ENCODE data around the gene AMER1.

DNA sequence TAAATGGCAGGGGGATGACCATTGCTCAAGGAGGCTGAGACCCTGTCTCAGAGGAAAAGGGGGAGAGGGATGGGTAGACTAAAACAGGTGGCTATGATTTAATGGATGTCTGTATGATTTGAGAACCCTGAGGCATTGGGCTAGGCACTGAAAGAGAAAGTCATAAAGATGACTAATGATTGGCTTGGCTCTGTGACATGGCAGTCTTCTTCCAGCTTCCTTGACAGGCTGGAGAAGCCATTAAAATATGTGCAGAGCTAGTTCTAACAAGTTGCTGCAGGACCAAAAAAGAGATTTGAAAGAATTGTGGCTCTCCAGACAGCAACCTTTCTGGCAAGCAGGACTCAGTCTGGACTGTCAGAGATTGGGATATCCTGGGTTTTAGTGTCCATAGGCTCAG lies 53.6 kb downstream of the AMER1 start:
- TF ChIP-seq, protein P1, sequence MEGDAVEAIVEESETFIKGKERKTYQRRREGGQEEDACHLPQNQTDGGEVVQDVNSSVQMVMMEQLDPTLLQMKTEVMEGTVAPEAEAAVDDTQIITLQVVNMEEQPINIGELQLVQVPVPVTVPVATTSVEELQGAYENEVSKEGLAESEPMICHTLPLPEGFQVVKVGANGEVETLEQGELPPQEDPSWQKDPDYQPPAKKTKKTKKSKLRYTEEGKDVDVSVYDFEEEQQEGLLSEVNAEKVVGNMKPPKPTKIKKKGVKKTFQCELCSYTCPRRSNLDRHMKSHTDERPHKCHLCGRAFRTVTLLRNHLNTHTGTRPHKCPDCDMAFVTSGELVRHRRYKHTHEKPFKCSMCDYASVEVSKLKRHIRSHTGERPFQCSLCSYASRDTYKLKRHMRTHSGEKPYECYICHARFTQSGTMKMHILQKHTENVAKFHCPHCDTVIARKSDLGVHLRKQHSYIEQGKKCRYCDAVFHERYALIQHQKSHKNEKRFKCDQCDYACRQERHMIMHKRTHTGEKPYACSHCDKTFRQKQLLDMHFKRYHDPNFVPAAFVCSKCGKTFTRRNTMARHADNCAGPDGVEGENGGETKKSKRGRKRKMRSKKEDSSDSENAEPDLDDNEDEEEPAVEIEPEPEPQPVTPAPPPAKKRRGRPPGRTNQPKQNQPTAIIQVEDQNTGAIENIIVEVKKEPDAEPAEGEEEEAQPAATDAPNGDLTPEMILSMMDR (IDR thresholded peaks at IDR 0.05), result no peak
- no peak for TF ChIP-seq POLR2A (IDR thresholded peaks at IDR 0.05)

Data from Peyer's patch (tissue), 4 donors.